Panc1 (cell line): ENCODE data around the gene RPSA.

ENCODE experiments used
- TF ChIP-seq, protein P1 (sequence below): fragments of 450-650 bp; IDR thresholded peaks from 2 replicates; pipeline ENCODE4 v1.5.1; 2017; ENCODE audit warnings: mild to moderate bottlenecking
- TF ChIP-seq, protein P2 (sequence below), 2 experiments: IDR thresholded peaks; 2 replicates each; pipeline ENCODE4 v1.6.1; 2011 to 2012; ENCODE audit warnings: low read depth in 2 of 2, control low read depth in 1 of 2, low read length in 1 of 2, mild to moderate bottlenecking in 1 of 2, moderate library complexity in 1 of 2; ENCODE audit not compliant: insufficient read depth in 1 of 2

DNA sequence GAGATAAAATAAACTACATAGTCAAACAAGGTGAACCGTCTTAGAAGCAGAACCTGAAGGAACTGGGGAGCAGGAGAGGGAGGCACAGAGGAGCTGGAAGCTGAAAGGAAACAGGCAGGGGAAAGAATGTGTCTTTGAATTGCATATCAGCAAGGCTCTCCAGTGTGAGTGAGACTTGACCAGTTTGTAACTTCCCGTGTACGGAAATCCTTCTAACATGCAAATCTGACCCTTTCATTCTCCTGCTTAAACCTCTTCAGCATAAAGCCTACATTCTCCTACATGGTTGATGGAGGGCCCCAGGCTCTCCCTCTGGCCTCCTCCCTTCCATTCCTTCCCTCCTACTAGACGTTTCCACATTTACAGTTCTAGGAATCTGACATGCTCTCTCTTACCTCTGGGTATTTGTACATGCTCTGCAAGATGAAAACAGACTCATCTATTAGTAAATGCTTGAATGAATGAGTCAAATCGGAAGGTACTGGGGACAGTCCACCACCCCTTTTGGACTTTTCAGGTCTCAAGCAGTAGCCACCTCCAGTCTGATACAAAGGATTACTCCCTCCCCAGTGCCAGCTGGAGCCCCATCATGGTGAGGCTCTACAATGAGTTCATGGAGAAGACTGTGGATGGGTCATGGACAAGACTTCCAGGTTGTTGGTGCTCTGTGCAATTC lies 29.4 kb upstream of the RPSA start:
- TF ChIP-seq, protein P1, sequence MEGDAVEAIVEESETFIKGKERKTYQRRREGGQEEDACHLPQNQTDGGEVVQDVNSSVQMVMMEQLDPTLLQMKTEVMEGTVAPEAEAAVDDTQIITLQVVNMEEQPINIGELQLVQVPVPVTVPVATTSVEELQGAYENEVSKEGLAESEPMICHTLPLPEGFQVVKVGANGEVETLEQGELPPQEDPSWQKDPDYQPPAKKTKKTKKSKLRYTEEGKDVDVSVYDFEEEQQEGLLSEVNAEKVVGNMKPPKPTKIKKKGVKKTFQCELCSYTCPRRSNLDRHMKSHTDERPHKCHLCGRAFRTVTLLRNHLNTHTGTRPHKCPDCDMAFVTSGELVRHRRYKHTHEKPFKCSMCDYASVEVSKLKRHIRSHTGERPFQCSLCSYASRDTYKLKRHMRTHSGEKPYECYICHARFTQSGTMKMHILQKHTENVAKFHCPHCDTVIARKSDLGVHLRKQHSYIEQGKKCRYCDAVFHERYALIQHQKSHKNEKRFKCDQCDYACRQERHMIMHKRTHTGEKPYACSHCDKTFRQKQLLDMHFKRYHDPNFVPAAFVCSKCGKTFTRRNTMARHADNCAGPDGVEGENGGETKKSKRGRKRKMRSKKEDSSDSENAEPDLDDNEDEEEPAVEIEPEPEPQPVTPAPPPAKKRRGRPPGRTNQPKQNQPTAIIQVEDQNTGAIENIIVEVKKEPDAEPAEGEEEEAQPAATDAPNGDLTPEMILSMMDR, result no peak
- TF ChIP-seq, protein P2, sequence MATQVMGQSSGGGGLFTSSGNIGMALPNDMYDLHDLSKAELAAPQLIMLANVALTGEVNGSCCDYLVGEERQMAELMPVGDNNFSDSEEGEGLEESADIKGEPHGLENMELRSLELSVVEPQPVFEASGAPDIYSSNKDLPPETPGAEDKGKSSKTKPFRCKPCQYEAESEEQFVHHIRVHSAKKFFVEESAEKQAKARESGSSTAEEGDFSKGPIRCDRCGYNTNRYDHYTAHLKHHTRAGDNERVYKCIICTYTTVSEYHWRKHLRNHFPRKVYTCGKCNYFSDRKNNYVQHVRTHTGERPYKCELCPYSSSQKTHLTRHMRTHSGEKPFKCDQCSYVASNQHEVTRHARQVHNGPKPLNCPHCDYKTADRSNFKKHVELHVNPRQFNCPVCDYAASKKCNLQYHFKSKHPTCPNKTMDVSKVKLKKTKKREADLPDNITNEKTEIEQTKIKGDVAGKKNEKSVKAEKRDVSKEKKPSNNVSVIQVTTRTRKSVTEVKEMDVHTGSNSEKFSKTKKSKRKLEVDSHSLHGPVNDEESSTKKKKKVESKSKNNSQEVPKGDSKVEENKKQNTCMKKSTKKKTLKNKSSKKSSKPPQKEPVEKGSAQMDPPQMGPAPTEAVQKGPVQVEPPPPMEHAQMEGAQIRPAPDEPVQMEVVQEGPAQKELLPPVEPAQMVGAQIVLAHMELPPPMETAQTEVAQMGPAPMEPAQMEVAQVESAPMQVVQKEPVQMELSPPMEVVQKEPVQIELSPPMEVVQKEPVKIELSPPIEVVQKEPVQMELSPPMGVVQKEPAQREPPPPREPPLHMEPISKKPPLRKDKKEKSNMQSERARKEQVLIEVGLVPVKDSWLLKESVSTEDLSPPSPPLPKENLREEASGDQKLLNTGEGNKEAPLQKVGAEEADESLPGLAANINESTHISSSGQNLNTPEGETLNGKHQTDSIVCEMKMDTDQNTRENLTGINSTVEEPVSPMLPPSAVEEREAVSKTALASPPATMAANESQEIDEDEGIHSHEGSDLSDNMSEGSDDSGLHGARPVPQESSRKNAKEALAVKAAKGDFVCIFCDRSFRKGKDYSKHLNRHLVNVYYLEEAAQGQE (IDR thresholded peaks at IDR 0.05; ENCODE audit: insufficient read depth in 1 of 2, low read depth in 2 of 2, low read length in 1 of 2), result no peak
